ENCODE results near the gene EPB41L4B. TPM values are rescaled to one million over a fixed set of nuclear protein-coding genes. Genes with fewer than 3 reads are reported as not detected.
A peak's percentile ranks its signal among the peaks of the same experiment; 100 is the strongest.
"Not testable (repeated sequence)": the region's sequence is repeated elsewhere in the genome, so short reads cannot be mapped to it uniquely, and the experiment has no call there.

The EPB41L4B gene
- total RNA-seq, 1 experiment from 2014 or later = 12.9 TPM

DNA sequence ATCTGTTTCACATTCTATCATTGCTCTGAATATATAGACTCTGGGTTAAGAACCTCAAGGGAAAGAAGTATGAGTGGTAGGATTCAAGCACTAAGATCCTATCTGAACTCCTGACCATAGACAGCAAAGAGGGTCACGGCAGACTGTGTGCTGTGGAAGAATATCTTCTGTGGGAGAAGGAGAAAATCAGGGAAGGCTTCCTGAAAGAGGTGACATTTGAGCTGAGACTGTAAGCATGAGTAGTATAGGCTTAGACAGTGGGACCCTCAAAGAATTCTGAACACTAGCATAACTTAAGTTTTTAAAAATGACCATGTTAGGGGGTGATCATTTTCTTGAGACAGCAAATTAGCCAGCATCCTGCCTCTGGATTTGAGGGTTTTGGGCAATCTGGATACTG lies 157.7 kb downstream of the EPB41L4B start:
- no peak for DNase-seq (ENCODE audit: low read depth)

DNA sequence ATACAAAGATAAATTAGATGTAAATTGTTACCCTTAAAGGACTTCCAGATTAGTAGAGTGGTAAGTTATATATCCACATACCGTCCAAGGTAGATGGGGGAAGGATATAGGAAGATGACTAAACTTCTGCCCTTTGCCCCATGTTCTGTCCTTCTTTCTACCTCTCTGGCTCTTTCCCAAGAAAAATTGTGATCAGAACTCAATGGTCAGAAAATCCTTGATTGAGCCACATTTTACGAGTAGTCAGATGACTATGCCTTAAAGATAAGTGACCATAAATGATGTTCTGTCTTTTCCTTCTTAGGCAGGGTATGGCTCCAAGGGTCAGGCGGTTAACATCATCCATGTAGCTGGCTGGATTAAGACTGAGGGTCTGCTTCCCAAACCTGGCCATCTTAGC lies 158.2 kb downstream of the EPB41L4B start:
- no peak for DNase-seq (ENCODE audit: low read depth)

DNA sequence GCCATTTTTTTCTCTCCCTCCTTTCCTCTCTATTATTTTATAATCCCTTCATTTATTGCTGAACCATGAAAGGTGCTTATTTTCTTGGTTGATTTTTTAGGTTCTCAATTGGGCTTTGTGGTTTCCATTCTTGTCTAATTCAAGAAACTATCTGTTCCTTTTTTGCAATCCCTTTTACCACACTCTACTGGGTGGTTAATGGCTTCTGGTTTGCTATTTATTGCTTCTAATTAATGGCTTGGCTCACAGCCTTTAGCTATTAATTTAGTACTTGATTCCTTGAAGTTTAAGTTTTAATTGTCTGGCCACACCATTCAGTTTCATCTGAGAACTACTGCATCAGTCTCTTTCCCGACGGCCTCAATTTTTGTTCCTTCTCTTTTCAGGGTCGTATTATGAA lies 159.4 kb downstream of the EPB41L4B start:
- DNase-seq (ENCODE audit: low read depth) = no peak

DNA sequence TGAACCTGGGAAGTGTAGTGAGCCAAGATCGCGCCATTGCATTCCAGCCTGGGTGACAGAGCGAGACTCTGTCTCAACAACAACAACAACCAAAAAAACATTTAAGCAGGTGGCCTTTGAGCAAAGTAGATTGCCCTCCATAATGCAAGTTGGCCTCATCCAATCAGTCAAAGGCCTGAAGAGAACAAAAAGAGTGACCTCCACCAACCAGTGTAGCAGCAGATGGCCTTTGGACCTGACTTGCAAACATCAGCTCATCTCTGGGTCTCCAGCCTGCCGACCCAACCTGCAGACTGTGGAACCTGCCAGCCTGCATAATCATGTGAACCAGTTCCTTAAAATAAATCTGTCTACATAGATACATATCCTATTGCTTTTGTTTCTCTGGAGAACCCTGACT lies 161.3 kb downstream of the EPB41L4B start:
- DNase-seq (ENCODE audit: low read depth) = no peak

DNA sequence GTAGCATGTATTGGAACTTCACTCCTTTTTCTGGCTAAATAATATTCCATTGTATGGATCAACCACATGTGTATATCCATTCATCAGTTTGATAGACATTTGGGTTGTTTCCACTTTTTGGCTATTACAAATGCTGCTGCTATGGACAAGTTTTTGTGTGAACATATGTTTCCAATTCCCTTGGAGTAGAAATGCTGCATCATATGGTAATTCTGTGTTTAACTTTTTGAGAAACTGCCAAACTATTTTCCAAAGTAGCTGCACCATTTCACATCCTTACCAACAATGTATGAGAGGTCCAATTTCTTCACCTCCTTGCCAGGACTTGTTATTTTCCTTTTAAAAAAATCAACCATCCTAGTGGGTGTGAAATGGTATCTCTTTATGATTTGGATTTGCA lies 162.2 kb downstream of the EPB41L4B start:
- no peak for DNase-seq (ENCODE audit: low read depth)

DNA sequence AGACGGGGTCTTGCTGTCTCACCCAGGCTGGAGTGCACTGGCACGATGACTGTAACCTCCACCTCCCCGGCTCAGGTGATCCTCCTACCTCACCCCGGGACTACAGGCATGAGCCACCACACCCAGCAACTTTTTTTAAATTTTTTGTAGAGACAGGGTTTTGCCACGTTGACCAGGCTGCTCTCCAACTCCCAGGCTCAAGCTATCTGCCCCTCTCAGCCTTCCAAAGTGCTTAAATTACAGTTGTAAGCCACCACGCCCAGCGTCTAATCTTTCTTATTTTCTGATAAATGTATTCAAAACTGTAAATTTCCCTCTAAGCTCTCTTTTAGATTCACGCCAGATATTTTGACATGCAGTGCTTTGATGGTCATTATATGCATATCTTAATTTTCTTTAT lies 164.2 kb downstream of the EPB41L4B start:
- DNase-seq (ENCODE audit: low read depth) = no peak

DNA sequence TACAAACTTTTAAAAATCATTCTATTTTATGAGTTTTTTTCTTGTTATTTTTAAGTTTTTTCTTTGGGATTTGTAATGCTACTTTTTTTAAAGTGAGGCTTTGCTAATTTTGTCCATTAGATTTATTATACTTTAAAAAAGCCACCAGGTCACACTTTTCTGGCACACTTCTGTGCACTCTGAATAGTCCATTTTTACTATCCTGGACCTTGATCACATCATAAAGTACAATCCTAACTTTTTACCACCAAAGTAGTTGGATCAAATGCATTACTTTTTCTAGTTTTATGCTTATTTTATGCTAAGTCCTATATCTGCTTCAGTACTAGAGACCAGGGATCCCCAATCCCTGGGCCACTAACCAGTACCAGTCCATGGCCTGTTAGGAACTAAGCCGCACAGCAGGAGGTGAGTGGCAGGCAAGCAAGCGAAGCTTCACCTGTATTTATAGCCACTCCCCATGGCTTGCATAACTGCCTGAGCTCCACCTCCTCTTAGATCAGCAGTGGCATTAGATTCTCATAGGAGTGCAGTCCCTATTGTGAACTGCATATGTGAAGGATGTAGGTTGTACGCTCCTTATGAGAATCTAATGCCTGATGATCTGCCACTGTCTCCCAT lies 169.8 kb downstream of the EPB41L4B start:
- no peak for DNase-seq (ENCODE audit: low read depth)

DNA sequence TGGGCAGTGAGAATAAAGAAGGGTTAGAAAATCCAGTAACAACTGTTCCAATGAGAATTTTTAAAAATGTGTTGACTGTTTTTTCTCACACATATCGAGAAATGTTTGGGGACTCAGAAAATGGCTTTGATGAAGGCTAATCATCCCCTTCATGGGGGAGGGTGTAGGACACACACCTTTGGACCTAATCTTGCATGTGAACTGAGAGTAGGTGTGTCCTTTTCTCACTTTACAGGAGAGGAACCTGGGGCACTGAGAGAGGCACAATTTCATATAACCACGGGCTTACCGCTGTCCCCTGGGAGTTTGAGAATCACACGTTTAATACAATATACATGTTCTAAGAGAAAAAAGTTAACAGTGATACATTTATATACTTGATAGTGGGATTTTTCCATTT lies 171.1 kb downstream of the EPB41L4B start:
- no peak for DNase-seq (ENCODE audit: low read depth)

DNA sequence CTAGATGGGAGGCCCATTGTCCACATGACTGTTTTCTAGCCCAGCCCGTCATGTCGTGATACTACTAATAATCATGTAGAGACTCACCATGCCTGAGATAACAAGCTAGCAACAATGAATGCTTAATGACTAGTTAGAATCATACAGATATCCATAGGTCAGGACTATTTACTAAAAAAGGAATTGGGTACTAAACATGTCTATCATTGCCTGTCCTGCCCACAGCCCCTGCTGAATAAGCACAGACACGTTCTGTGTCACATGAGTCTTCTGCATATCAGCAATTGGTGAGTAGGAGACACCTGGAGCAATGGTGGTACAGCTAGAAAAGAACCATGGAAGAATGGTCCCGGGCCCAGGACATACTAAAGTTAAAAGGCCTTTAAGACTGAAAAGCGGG lies 171.8 kb downstream of the EPB41L4B start:
- DNase-seq (ENCODE audit: low read depth) = no peak

DNA sequence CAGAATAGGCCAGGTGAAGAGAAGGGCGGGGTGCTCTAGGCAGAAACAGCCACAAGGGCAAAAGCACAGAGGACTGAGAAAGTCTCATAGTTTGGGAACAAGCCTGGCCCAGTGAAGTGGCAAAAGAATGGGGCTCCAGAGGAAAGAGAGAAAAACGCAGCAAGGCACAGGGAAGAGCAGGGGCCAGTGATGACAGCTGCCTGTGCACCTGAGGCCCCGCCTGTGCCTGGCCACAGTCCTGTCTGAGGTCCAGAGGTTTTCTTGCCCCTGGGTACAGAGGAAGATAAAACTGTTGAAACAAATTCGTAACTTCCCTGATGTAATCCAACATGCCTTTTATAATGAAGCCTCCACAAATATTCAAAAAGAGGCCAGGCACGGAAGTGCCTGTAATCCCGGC lies 175.8 kb downstream of the EPB41L4B start:
- DNase-seq (ENCODE audit: low read depth) = no peak

DNA sequence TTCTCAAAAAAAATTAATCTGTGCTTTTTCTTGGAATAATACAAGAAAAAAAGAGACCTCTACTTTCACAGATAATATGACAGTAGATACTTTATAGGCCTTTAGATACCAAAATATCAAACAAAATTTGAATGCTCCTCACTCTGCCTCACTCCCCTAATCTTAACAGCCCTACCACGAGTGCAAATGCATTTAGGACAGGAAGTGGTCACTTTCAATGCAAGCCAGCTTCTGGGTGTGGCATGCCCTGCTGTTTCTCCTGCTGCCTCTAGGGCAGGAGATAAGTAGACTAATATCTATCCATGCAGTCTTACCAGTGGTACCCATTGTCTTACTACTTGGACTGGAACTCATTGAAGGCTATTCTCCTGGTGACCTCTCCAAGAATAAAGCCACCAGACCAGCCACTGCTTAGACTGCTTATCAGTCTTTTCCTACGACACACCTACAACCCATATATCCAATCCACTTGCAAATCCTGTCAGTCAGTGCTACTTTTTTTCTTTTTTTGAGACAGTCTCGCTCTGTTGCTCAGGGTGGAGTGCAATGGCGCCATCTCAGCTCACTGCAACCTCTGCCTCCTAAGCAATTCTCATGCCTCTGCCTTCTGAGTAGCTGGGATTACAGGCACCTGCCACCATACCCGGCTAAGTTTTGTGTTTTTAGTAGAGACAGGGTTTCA lies 176.8 kb downstream of the EPB41L4B start:
- peak; percentile 84 for DNase-seq (ENCODE audit: low read depth)

DNA sequence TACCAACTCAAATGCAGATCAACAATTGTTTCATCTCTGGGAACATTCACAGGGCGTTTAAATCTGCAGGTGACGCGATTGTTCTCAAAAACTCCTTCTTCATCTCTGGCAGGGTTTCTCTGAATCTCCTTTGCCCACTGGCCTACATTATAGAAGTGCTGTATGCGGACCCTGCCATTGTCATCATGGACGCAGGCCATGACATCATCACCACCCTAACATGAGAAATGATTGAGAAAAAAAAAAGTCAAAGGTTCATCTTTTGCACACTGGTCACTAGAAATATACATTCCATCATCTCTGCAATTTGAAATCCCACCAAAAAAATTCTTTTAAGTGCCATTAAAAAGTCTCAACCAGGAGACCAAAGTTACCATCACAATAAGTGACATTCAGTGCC lies 179.5 kb downstream of the EPB41L4B start:
- no peak for DNase-seq (ENCODE audit: low read depth)

DNA sequence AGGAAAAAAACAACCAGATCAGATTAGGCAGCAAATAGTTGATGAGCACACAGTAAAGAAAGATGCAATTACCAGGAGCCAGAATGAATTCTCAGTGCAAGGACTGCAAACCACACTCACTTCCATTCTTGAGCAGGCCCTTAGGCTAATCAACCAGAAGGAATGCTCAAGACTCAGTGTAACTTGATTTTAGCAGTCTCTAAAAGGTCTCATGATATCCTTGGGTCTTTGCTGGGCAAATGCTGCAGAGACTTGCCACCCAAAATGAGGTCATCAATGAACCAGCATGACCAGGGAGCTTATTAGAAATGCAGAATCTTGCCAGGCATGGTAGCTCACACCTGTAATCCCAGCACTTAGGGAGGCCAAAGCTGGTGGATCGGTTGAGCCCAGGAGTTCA lies 181.0 kb downstream of the EPB41L4B start:
- no peak for DNase-seq (ENCODE audit: low read depth)

DNA sequence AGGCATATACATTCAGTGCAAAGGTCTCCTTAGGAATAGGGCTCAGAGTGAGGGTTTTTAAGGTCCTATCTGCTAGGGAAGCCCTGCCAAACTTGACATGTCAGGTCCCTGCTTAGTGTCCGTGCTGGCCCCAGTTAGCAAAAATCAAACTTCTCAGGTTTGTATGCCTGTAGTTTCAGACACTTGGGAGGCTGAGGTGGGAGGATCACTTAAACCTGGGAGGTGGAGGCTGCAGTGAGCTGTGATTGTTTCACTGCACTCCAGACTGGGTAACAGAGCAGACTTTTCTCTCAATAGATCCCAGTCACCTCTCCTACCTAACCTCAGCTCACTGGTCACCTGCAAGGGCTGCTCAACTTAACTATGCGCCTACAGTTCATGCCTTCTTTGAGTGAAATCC lies 182.4 kb downstream of the EPB41L4B start:
- no peak for DNase-seq (ENCODE audit: low read depth)

DNA sequence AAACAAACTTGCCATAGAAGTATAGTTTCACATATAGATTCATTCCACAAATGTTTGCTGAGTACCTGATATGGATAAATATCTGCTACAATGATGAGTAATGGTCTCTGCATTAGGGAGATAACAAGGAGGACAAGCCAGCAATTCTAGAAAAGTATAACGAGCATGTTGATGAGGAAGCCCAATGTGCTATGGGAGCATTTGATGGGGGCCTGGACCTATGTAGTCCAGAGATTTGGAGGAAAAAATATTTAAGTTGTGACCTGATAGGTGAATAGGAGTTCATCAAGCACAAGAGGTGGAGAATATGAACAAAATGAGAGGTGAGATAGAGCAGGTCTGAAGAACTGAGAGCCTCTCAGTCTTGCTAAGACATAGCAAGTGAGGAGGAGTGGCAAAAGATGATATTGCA lies 186.7 kb downstream of the EPB41L4B start:
- no peak for DNase-seq (ENCODE audit: low read depth)

DNA sequence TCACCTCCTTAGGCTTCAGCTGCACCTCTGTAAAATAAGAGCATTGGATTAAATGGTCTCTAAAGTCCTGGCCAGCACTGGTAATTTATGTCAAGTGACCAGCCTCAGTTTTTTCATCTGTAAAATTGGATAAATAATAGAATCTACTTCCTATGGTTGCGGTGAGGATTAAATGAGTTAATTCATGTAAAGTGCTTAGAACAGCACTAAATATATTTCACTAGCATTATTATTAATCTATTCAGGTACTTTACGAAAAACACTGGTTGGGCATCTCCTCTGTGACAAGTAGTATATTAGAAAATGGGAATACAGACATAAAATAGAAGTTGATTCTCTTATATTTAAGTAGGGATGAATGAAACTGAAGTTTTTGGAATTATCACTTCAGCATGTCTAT lies 187.3 kb downstream of the EPB41L4B start:
- DNase-seq (ENCODE audit: low read depth) = no peak

DNA sequence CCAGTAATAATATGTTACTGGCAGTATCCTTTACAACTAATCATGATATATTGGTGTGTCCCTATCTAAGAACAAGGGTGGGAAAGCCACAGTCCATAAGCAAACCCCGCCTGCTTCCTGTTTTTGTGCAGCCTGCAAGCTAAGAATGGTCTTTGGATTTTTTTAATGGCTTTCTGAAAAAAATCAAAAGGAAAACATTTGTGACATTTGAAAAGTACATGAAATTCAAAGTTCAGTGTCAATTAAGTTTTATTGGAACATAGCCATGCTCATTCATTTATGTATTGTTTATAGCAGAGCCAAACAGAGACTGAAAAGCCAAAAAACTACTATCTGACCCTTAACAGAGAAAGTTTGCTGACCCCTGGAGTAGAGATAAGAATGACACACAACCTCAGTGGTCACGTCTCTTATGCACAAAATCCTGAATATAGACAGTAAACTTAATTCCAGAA lies 188.3 kb downstream of the EPB41L4B start:
- no peak for DNase-seq (ENCODE audit: low read depth)

DNA sequence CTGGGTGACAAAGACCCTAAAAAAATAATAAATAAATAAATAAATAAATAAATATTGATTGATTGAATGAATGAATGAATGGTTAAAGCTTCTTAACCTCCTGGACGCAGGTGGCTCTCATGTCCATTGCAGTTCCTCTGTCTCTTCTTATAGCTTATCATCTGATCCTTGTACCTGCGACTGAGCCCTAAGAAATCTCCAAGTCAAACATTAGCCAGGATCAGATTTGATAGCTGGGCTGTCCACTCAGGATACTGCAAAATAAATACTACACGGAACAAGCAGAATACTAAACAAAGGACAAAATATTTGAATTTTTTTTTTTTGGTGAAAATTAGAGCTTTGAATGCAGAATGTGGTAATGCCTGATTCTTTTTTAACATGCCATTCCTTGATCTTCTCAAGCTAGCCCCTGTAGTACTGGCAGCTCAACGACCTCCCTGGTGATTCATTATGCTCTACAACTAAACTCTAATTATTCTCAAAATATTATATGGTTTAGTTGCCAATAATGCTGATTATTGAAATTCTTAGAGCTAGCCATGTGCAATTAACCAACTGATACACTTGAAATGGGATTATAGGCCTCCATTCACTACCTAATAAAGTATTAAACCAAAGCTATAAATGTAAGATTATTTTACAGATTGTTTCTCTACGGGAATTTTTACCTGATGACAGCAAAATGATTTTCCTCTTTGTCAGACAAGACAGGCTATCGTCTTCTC lies 191.2 kb downstream of the EPB41L4B start:
- DNase-seq (ENCODE audit: low read depth) = no peak

DNA sequence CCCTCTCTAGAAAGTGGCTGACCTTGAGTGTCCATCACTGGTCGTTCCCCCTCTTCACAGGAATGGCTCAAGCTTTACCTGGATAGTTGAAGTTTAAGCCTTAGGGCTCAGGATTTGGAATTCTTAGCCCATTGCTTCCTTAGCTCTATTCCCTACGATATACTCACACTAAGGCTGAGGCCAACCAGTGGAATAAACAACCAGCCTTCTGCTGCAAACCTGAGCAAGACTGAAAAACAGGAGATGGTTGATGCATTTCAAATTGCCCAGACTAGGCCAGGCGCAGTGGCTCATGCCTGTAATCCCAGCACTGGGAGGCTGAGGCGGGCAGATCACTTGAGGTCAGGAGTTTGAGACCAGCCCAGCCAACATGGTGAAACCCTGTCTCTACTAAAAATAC lies 194.2 kb downstream of the EPB41L4B start:
- DNase-seq (ENCODE audit: low read depth) = not testable (repeated sequence)

DNA sequence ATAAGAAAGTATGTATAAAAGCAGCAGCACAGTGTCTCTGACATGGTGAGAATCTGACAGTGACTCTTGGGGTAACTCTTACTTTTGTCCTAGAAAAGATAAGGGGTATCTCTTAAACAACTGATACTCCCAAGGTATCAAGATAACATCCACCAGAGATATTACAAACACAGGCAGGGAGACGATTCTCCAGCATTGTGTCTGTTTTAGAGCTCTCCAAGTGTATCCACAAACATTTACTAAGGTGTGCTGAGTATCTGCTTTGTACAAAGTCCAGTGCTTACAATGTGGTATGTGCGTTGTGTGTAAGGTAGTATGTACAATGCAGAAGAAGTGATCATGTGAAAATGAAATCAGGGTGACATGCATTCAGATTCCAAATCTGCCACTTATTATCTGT lies 196.7 kb downstream of the EPB41L4B start:
- no peak for DNase-seq (ENCODE audit: low read depth)

DNA sequence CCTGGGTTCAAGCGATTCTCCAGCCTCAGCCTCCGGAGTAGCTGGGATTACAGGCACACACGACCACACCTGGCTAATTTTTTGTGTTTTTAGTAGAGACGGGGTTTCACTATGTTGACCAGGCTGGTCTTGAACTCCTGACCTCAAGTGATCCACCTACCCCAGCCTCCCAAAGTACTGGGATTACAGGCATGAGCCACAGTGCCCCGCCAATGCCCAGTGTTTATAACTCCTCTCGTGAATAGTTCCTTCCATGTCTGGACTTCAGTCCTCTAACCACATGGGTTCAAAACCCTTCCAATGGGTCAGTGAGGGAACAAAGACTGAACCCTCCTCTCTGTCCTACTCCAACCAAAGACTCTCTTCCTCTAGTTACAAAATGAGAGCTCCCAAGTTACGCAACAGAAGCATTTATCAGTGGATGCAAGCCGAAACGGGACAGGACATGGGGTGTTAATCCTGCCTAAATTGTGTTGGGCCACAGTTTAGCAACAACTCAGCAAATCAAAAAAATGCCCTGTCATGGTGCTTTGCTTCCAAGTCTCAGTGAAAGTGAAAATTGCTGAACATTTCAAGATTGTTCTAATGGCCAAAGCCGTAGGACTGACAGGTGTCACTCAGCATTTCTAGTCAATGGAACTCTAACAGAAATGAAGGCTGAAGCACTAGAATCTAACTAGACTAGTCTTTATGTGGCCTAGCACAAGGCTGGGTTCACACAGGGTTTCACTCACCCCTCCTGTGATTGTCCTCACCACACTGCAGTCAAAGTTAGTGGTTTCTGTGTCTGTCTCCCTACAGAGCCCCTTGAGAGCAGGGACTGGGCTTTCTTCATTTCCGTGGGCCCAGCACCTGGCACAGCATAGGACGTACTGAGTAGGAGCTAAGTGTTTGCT lies 197.9 kb downstream of the EPB41L4B start:
- no peak for DNase-seq (ENCODE audit: low read depth)

Measured in Daoy (cell line).